Left ventricle myocardium inferior (tissue), 1 donor: ENCODE measurements around the gene METTL6. TPM values are rescaled to one million over a fixed set of nuclear protein-coding genes. Genes with fewer than 3 reads are reported as not detected.
A peak's percentile ranks its signal among the peaks of the same experiment; 100 is the strongest.

Experiments
- DNase-seq: peaks from one replicate; pipeline ENCODE4 v3.0.0-alpha.2; 2020
- H3K27ac ChIP-seq: fragments of 200-600 bp; replicated peaks from 2 replicates; pipeline ENCODE4 v1.8.0; 2021
- H3K27me3 ChIP-seq: fragments of 200-600 bp; 2 replicates; pipeline ENCODE4 v1.8.0; 2021; ENCODE audit warnings: low read depth
- H3K36me3 ChIP-seq: fragments of 200-600 bp; 2 replicates; pipeline ENCODE4 v1.8.0; 2021
- H3K4me1 ChIP-seq: fragments of 200-600 bp; 2 replicates; pipeline ENCODE4 v1.8.0; 2021
- H3K4me3 ChIP-seq: fragments of 200-600 bp; 2 replicates; pipeline ENCODE4 v1.8.0; 2021; ENCODE audit warnings: mild to moderate bottlenecking, moderate library complexity
- H3K9me3 ChIP-seq: fragments of 200-600 bp; replicated peaks from 2 replicates; pipeline ENCODE4 v1.8.0; 2021
- CTCF ChIP-seq: fragments of 200-600 bp; IDR thresholded peaks from 2 replicates; pipeline ENCODE4 v1.8.0; 2021; ENCODE audit warnings: antibody characterized with exemption, mild to moderate bottlenecking, borderline replicate concordance
- intact Hi-C: fragments of 100-400 bp; cut with micrococcal nuclease; formaldehyde crosslinking; loops from one replicate; pipeline ENCODE4 v1.11.0; 2022
- long read RNA-seq: library from polyadenylated mRNA; unstranded; transcript quantifications from one replicate; pipeline ENCODE4 v2.0.0, GENCODE V29; 2021
- total RNA-seq: library from RNA; stranded (reverse); fragmentation: NEBNext Ultra II Directional; extraction: Animal tissue kit (Norgen Biotek cat#: 25700); gene quantifications from one replicate; pipeline ENCODE4 v1.2.1, GENCODE V29; 2021
- donor health status: DM: no; HTN: yes; CAD: no; lungs with severe emphysema.

The METTL6 gene, protein sequence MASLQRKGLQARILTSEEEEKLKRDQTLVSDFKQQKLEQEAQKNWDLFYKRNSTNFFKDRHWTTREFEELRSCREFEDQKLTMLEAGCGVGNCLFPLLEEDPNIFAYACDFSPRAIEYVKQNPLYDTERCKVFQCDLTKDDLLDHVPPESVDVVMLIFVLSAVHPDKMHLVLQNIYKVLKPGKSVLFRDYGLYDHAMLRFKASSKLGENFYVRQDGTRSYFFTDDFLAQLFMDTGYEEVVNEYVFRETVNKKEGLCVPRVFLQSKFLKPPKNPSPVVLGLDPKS
- 11.3 TPM for total RNA-seq
- long read RNA-seq, full-length matches to known transcripts: 3 of 8 reads
- long read RNA-seq, partial matches to known transcripts: 0 of 8 reads
- long read RNA-seq, other reads (novel, unspliced or antisense): 5 of 8 reads

DNA sequence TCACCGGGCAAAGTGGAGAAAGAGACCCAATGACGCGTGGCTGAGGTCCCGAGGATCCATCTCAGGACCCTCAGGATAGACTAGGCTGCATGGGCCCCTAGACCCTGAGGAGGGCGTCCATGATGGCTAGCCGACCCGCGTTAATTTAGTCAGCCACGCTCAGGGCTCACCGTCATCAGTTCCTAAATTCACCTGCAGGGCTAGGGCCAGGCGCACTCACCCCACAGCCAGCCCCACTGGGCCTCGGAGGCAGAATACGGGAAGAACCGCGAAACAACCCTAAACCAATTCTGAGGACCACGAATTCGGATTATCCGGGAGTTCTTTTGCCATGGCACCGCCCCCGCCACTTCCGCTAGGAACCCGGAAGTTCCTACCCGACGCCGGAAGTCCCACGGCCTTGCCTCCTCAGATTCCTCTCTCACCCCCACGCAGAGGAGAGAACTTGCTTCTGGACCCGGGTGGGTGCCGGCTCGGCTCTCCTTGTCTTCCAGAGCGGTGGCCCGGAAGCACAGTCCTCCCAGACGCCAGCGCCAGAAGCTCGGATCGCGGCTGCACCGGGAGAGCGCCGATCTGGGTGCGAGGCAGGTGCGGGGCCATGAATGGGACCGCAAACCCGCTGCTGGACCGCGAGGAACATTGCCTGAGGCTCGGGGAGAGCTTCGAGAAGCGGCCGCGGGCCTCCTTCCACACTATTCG, at the start of gene METTL6, which contains the start of gene EAF1:
METTL6 (minus strand) TSS at position 363 of the 699 bp plus-strand sequence. CDS start 1,033 bp downstream, outside the sequence.
EAF1 (plus strand) TSS at position 417 of the 699 bp plus-strand sequence; CDS start at position 599, 182 bp downstream.
- peak; percentile 42 for TF ChIP-seq CTCF
- H3K27me3 ChIP-seq: no peaks in the 10 kb centered on the region
- H3K9me3 ChIP-seq: no peaks in the 10 kb centered on the region
- peak; percentile 87 for DNase-seq
- peak within 1 kb of the TSS; percentile 84 for H3K27ac ChIP-seq
- peak within 1 kb of the TSS; percentile 96 for H3K4me3 ChIP-seq
- intact Hi-C loops: loop anchor here (10.0 kb wide), 1 partner anchor 127 kb away; no protein-coding TSS in a partner anchor
- peaks cover 30% of the 10 kb centered on the region for H3K36me3 ChIP-seq
- H3K4me1 ChIP-seq: peaks cover 76% of the 10 kb centered on the region

GRCh38 chr3:15476378-15476777, 49.0 kb upstream of the METTL6 start:
- no peak overlapping the region for H3K27ac ChIP-seq
- H3K27me3 ChIP-seq: no peaks in the 10 kb centered on the region
- H3K36me3 ChIP-seq: no peaks in the 10 kb centered on the region
- no peak overlapping the region for H3K4me3 ChIP-seq
- no peak for TF ChIP-seq CTCF
- H3K4me1 ChIP-seq: peaks cover 35% of the 10 kb centered on the region
- intact Hi-C loops: no loop called here
- no peak for DNase-seq
- H3K9me3 ChIP-seq: peaks cover 1% of the 10 kb centered on the region

- Histone ChIP-seq H3K27ac (no peak overlapping the region), H3K9me3 (no peaks in the 10 kb centered on the region), H3K27me3 (no peaks in the 10 kb centered on the region), H3K4me1 (peaks cover 35% of the 10 kb centered on the region), H3K36me3 (no peaks in the 10 kb centered on the region), H3K4me3 (no peak overlapping the region)
- DNase-seq: no peak
- intact Hi-C loops: no loop called here
- no peak for TF ChIP-seq CTCF
Observed at GRCh38 chr3:15475161-15475560, 47.8 kb upstream of the METTL6 start.

DNA sequence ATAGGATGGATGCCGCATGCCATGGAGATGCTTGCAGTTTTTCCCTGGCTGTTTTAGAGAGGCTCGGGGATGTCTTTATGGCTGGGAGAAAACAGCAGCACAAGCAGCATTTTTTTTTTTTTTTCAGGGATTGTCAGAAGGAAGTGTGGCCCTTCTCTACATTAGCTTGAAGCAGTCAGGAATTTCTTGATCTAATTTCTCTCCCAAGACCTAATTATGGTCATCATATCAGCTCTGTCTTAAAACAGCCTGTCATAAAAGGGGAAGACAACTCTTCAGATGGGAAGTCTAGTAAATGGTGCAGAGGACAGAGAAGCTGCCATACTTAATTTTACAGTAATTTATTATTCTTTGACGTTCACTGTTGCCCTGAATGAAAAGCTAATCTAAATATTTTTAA, 44.5 kb upstream of the METTL6 start:
- Histone ChIP-seq H3K9me3 (no peaks in the 10 kb centered on the region), H3K4me1 (peaks cover 7% of the 10 kb centered on the region), H3K36me3 (no peaks in the 10 kb centered on the region), H3K27ac (no peak overlapping the region), H3K27me3 (no peaks in the 10 kb centered on the region), H3K4me3 (no peak overlapping the region)
- DNase-seq: no peak
- intact Hi-C loops: no loop called here
- TF ChIP-seq CTCF: no peak

DNA sequence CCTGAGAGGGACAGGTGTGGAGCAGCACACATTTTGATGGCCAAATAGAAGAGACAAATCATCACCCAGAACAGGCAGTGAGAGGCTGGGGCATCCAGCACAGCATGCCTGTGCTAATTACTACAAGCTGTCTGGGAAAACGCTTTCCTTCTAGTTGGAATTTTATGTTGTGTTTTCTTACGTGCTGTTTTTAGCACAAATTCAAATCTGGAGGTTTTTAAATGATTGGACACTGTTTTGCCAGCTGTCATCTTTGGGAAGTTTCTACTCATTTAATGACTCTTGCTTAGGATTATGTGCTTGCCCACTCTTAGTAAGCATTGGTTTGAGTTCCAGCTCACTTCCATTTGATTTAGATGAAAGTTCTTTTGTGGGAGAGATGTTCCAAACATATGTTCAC, 43.5 kb upstream of the METTL6 start:
- no peaks in the 10 kb centered on the region for H3K36me3 ChIP-seq
- H3K4me1 ChIP-seq: no peaks in the 10 kb centered on the region
- no peak for TF ChIP-seq CTCF
- no peak overlapping the region for H3K27ac ChIP-seq
- intact Hi-C loops: no loop called here
- no peak for DNase-seq
- H3K4me3 ChIP-seq: no peak overlapping the region
- no peaks in the 10 kb centered on the region for H3K27me3 ChIP-seq
- H3K9me3 ChIP-seq: no peaks in the 10 kb centered on the region
